HEK293 (cell line): ENCODE data around the gene TTC27.
A peak's percentile ranks its signal among the peaks of the same experiment; 100 is the strongest.

Source experiments
- CTCF ChIA-PET: fragments of 350-600 bp; formaldehyde crosslinking; extraction: SDS; loops from one replicate; lab custom pipeline; 2021; ENCODE audit warnings: antibody characterized with exemption; lab: Yijun Ruan, JAX
- POLR2A ChIA-PET: fragments of 300-600 bp; formaldehyde crosslinking; extraction: SDS; loops from one replicate; lab custom pipeline; 2020; ENCODE audit warnings: antibody characterized with exemption, inconsistent platforms; lab: Yijun Ruan, JAX
- H3K27ac ChIP-seq: fragments of 200-500 bp; sonication (Bioruptor generic); 2 replicates; pipeline ENCODE4 v1.5.1; 2014; ENCODE audit warnings: low read depth, low read length, control low read depth, inconsistent platforms; ENCODE audit errors: extremely low read depth
- H3K36me3 ChIP-seq, 2 experiments: fragments of 200-500 bp in 1 of 2; sonication (Bioruptor generic) in 1 of 2; 1 replicate in 1 of 2; 2 replicates in 1 of 2; pipeline ENCODE4 v1.5.1; 2014 to 2017; ENCODE audit warnings: inconsistent platforms in 2 of 2, low read length in 2 of 2; ENCODE audit not compliant: control insufficient read depth in 2 of 2, insufficient read depth in 1 of 2
- H3K4me1 ChIP-seq: fragments of 200-500 bp; sonication (Bioruptor generic); 2 replicates; pipeline ENCODE4 v1.5.1; 2014; ENCODE audit warnings: mild to moderate bottlenecking, low read length, inconsistent platforms; ENCODE audit not compliant: control insufficient read depth, insufficient read depth
- H3K4me3 ChIP-seq: 2 replicates; pipeline ENCODE4 v1.5.1; 2011; ENCODE audit warnings: low read depth, mild to moderate bottlenecking, control low read depth, low read length, moderate library complexity
- H3K9me3 ChIP-seq: fragments of 200-500 bp; sonication (Bioruptor generic); 2 replicates; pipeline ENCODE4 v1.5.1; 2014; ENCODE audit warnings: low read depth, low read length, inconsistent platforms; ENCODE audit not compliant: control insufficient read depth, insufficient read depth
- PRDM6 ChIP-seq: fragments of 450-650 bp; formaldehyde crosslinking; IDR thresholded peaks from 2 replicates; pipeline ENCODE4 v1.5.1; 2017; ENCODE audit warnings: missing biosample characterization, missing genetic modification characterization
- ZNF211 ChIP-seq: fragments of 450-650 bp; formaldehyde crosslinking; IDR thresholded peaks from 2 replicates; pipeline ENCODE4 v1.5.1; 2016; ENCODE audit warnings: low read depth, missing biosample characterization, missing genetic modification characterization
- ZNF239 ChIP-seq: fragments of 450-650 bp; formaldehyde crosslinking; IDR thresholded peaks from 2 replicates; pipeline ENCODE4 v1.5.1; 2016; ENCODE audit warnings: missing biosample characterization, missing genetic modification characterization
- ZNF248 ChIP-seq: fragments of 450-650 bp; formaldehyde crosslinking; IDR thresholded peaks from 2 replicates; pipeline ENCODE4 v1.5.1; 2017; ENCODE audit warnings: missing biosample characterization, missing genetic modification characterization
- ZNF341 ChIP-seq: fragments of 450-650 bp; formaldehyde crosslinking; IDR thresholded peaks from 2 replicates; pipeline ENCODE4; 2016; ENCODE audit warnings: low read depth, missing biosample characterization, missing genetic modification characterization
- ZNF398 ChIP-seq: fragments of 450-650 bp; formaldehyde crosslinking; IDR thresholded peaks from 2 replicates; pipeline ENCODE4 v1.5.1; 2017; ENCODE audit warnings: missing biosample characterization, missing genetic modification characterization
- ZNF585B ChIP-seq: fragments of 450-650 bp; formaldehyde crosslinking; IDR thresholded peaks from 2 replicates; pipeline ENCODE4 v1.5.1; 2016; ENCODE audit warnings: missing biosample characterization, missing genetic modification characterization
- ZNF654 ChIP-seq: fragments of 450-650 bp; formaldehyde crosslinking; IDR thresholded peaks from 2 replicates; pipeline ENCODE4 v1.5.1; 2016; ENCODE audit warnings: low read depth, missing biosample characterization, missing genetic modification characterization
- ZNF658 ChIP-seq: fragments of 450-650 bp; formaldehyde crosslinking; IDR thresholded peaks from 2 replicates; pipeline ENCODE4; 2016; ENCODE audit warnings: missing biosample characterization, missing genetic modification characterization
- ZNF747 ChIP-seq: fragments of 450-650 bp; formaldehyde crosslinking; IDR thresholded peaks from 2 replicates; pipeline ENCODE4 v1.5.1; 2016; ENCODE audit warnings: missing biosample characterization, missing genetic modification characterization
- TF ChIP-seq, protein P1 (sequence below): fragments of 450-650 bp; formaldehyde crosslinking; IDR thresholded peaks from 2 replicates; pipeline ENCODE4 v1.5.1; 2016; ENCODE audit warnings: missing biosample characterization, missing genetic modification characterization
- TF ChIP-seq, protein P2 (sequence below): fragments of 450-650 bp; formaldehyde crosslinking; IDR thresholded peaks from 2 replicates; pipeline ENCODE4 v1.5.1; 2016; ENCODE audit warnings: missing biosample characterization, missing genetic modification characterization

The TTC27 gene

DNA sequence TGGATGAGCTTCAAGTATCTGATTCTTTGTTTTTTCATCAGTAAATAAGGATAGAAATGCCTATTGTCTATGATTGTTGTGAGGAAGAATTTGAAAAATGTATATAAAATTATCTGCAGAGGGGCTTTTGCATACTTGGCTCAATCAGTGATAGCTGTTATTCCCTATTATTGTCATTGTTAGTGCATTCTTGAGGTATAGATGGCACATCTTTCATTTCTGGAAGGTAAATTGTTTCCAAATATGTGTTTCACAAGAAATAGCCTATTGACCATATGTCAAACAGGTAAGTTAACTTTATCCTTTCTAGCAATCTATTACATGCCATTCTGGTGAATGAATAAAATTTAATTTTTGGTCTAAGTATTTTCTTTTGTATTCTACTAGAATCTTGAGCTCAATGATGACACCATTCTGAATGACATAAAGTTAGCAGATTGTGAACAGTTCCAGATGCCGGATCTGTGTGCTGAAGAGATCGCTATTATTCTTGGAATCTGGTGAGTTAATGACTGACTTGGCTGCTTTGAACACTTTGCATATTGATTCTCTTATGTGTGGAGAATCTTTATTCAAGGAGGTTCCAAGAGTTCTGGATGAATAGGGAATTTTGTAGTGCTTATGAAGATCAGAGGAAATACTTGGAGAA is 44.2 kb downstream of the TTC27 start (continued):
- no peak for TF ChIP-seq ZNF398 (tag by site-specific recombination)
- TF ChIP-seq, protein P1, sequence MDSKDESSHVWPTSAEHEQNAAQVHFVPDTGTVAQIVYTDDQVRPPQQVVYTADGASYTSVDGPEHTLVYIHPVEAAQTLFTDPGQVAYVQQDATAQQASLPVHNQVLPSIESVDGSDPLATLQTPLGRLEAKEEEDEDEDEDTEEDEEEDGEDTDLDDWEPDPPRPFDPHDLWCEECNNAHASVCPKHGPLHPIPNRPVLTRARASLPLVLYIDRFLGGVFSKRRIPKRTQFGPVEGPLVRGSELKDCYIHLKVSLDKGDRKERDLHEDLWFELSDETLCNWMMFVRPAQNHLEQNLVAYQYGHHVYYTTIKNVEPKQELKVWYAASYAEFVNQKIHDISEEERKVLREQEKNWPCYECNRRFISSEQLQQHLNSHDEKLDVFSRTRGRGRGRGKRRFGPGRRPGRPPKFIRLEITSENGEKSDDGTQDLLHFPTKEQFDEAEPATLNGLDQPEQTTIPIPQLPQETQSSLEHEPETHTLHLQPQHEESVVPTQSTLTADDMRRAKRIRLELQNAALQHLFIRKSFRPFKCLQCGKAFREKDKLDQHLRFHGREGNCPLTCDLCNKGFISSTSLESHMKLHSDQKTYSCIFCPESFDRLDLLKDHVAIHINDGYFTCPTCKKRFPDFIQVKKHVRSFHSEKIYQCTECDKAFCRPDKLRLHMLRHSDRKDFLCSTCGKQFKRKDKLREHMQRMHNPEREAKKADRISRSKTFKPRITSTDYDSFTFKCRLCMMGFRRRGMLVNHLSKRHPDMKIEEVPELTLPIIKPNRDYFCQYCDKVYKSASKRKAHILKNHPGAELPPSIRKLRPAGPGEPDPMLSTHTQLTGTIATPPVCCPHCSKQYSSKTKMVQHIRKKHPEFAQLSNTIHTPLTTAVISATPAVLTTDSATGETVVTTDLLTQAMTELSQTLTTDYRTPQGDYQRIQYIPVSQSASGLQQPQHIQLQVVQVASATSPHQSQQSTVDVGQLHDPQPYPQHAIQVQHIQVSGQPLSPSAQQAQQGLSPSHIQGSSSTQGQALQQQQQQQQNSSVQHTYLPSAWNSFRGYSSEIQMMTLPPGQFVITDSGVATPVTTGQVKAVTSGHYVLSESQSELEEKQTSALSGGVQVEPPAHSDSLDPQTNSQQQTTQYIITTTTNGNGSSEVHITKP (tag by site-specific recombination) = no peak
- no peak for TF ChIP-seq ZNF585B (tag by site-specific recombination)
- no peak for TF ChIP-seq ZNF248 (tag by site-specific recombination)
- no peak for TF ChIP-seq ZNF341

DNA sequence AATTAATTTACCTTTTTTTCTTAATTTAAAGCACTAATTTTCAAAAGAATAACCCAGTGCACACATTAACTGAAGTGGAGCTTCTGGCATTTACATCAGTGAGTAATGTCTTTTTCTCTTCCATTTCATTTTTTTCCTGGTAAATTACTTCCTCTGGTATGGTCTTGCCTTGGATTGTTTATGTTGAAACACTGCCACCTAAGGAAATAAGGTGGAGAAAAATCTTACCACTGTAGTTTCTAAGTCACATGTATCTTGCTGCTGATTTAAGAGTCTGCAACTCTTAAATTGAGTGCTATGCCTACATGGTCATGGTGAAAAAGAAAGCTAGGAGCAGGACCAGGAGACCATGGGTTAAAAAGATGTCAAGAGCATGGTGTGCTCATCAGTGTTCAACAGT is 51.0 kb downstream of the TTC27 start:
- TF ChIP-seq PRDM6 (tag by site-specific recombination) (peak; percentile 35; the same call in 1 of the 2 replicates), ZNF747 (tag by site-specific recombination) (no peak), ZNF654 (peak; percentile 23)
- CTCF ChIA-PET = interaction anchor here (0.5 to 0.8 kb wide), 2 partner anchors 121 to 131 kb away, joined by 3 to 4 read pairs; no protein-coding TSS in a partner anchor
- POLR2A ChIA-PET = no interaction called here
- H3K9me3 ChIP-seq = no peaks in the 10 kb centered on the region
- no peaks in the 10 kb centered on the region; a peak in 1 of 3 replicates for H3K36me3 ChIP-seq
- no peak overlapping the region for H3K27ac ChIP-seq
- no peaks in the 10 kb centered on the region for H3K4me1 ChIP-seq
- no peak overlapping the region for H3K4me3 ChIP-seq

DNA sequence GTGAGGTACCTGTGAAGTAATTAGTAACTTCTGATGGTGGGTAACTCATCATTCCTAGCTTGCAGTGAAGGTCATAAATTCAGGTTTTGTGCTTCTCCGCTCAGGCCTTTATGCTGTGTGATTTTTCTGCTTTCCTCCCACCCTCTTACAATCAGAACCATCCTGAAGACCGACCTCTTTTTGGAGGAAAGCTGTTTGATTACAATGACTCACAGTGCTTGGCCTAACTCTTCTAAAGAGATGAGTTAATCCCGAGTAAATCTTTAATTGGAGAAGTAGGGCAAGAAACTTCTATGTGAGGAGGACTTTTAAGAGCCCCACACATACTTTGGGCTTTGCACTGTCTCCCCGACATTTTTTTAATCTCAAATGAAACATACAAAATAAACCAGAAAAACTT is 53.1 kb downstream of the TTC27 start:
- Histone ChIP-seq H3K4me1 (no peaks in the 10 kb centered on the region), H3K27ac (no peak overlapping the region), H3K36me3 (no peaks in the 10 kb centered on the region; a peak in 1 of 3 replicates), H3K9me3 (no peaks in the 10 kb centered on the region), H3K4me3 (no peak overlapping the region)
- TF ChIP-seq ZNF211 (tag by site-specific recombination) = no peak
- TF ChIP-seq, protein P2, sequence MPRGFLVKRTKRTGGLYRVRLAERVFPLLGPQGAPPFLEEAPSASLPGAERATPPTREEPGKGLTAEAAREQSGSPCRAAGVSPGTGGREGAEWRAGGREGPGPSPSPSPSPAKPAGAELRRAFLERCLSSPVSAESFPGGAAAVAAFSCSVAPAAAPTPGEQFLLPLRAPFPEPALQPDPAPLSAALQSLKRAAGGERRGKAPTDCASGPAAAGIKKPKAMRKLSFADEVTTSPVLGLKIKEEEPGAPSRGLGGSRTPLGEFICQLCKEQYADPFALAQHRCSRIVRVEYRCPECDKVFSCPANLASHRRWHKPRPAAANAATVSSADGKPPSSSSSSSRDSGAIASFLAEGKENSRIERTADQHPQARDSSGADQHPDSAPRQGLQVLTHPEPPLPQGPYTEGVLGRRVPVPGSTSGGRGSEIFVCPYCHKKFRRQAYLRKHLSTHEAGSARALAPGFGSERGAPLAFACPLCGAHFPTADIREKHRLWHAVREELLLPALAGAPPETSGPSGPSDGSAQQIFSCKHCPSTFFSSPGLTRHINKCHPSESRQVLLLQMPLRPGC (tag by site-specific recombination) = no peak
- TF ChIP-seq ZNF239 = no peak
- no peak for TF ChIP-seq ZNF658 (tag by site-specific recombination)
- ChIA-PET POLR2A (no interaction called here), CTCF (interaction anchor here (1.1 kb wide), 1 partner anchor 9 kb away, joined by 3 read pairs; no protein-coding TSS in a partner anchor)
